GM12892 (cell line): ENCODE data around the gene TIMM23B.
"Not testable (repeated sequence)": the region's sequence is repeated elsewhere in the genome, so short reads cannot be mapped to it uniquely, and the experiment has no call there.

Source experiments
- POLR2A ChIP-seq: IDR thresholded peaks from 2 replicates; pipeline ENCODE4 v1.6.1; 2011; ENCODE audit warnings: low read depth, low read length, control low read depth
- TAF1 ChIP-seq: IDR thresholded peaks from 2 replicates; pipeline ENCODE4 v1.6.1; 2011; ENCODE audit warnings: low read depth, mild to moderate bottlenecking, control low read depth, low read length, borderline replicate concordance

DNA sequence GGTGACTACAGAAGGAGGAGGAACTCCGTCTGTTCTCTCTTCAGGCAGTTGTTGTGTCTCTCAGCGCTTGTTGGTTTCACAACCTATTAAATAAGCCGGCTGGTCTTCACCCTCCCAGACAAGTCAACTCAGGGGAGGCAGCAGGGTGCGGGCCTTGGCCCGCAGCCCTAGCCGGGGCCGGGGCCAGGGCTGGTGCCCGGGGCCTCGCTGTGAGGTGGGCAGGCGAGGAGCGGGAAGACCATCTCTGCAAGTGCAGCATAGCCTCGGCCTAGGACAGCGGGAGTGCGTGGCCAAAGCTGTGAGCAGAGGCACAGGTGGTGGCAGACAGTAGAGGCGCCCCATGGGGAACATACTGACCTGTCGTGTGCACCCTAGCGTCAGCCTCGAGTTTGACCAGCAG, 46.5 kb downstream of the TIMM23B start, which contains the start of gene AGAP6:
- TF ChIP-seq TAF1, POLR2A: not testable (repeated sequence)
